ENCODE data around the gene LCP1.

Gene LCP1

GRCh38 chr13:46116653-46117502 lies 65.1 kb downstream of the LCP1 start:
- Histone ChIP-seq H3K4me2 (no peak overlapping the region), H3K36me3 (no peaks in the 10 kb centered on the region), H3K4me3 (no peak overlapping the region)

GRCh38 chr13:46114613-46115012 lies 67.4 kb downstream of the LCP1 start:
- H3K27me3 ChIP-seq = no peaks in the 10 kb centered on the region
- H3K36me3 ChIP-seq = no peaks in the 10 kb centered on the region
- no peaks in the 10 kb centered on the region for H3K9me3 ChIP-seq (replicated peaks in 1 of 11)
- no peak overlapping the region for H3K4me3 ChIP-seq
- H3K27ac ChIP-seq = no peak overlapping the region
- no peak overlapping the region for H3K4me2 ChIP-seq
- TF ChIP-seq Cebpa-rat (IDR thresholded peaks at IDR 0.05) = no peak
- peaks cover 0 to 7% (median 0%) of the 10 kb centered on the region in 10 experiments; a peak in 1 of 20 replicates for H3K4me1 ChIP-seq
- no peak overlapping the region for H3K9ac ChIP-seq
- H4K20me1 ChIP-seq = no peaks in the 10 kb centered on the region

More at GRCh38 chr13:46116653-46117502, 65.1 kb downstream of the LCP1 start:
- no peaks in the 10 kb centered on the region for H3K9me3 ChIP-seq (replicated peaks in 1 of 11)
- H3K27ac ChIP-seq = no peak overlapping the region
- peaks cover 0 to 8% (median 0%) of the 10 kb centered on the region in 10 experiments; a peak in 2 of 20 replicates for H3K4me1 ChIP-seq
- H3K27me3 ChIP-seq = no peaks in the 10 kb centered on the region
- TF ChIP-seq Cebpa-rat (IDR thresholded peaks at IDR 0.05) = no peak
- H3K9ac ChIP-seq = no peak overlapping the region
- H4K20me1 ChIP-seq = no peaks in the 10 kb centered on the region; a peak in 1 of 22 replicates

- peaks cover 0 to 7% (median 4%) of the 10 kb centered on the region in 10 experiments; a peak in 4 of 20 replicates for H3K4me1 ChIP-seq
- H4K20me1 ChIP-seq = no peaks in the 10 kb centered on the region
- no peaks in the 10 kb centered on the region for H3K9me3 ChIP-seq (replicated peaks in 1 of 11)
- no peaks in the 10 kb centered on the region for H3K36me3 ChIP-seq
- no peaks in the 10 kb centered on the region for H3K27me3 ChIP-seq
- TF ChIP-seq Cebpa-rat (IDR thresholded peaks at IDR 0.05) = no peak
- no peak overlapping the region for H3K4me3 ChIP-seq
- no peak overlapping the region for H3K9ac ChIP-seq
- H3K27ac ChIP-seq = no peak overlapping the region
- H3K4me2 ChIP-seq = peak overlapping the region in 3 of 11 experiments; percentile 1 to 25 (median 8); a peak in 4 of 22 replicates
These were observed 68.4 kb downstream of the LCP1 start for GRCh38 chr13:46113596-46113995.

- Histone ChIP-seq H3K27ac (no peak overlapping the region), H3K9ac (no peak overlapping the region), H4K20me1 (no peaks in the 10 kb centered on the region), H3K4me2 (no peak overlapping the region), H3K36me3 (no peaks in the 10 kb centered on the region), H3K27me3 (no peaks in the 10 kb centered on the region), H3K4me1 (peaks cover 5 to 18% (median 15%) of the 10 kb centered on the region in 10 experiments; a peak in 19 of 20 replicates), H3K9me3 (replicated peaks in 1 of 11) (no peaks in the 10 kb centered on the region), H3K4me3 (no peak overlapping the region)
- no peak for TF ChIP-seq Cebpa-rat (IDR thresholded peaks at IDR 0.05)
These were observed 70.8 kb downstream of the LCP1 start for GRCh38 chr13:46111151-46111550.

GRCh38 chr13:46109451-46109850 lies 72.5 kb downstream of the LCP1 start:
- no peaks in the 10 kb centered on the region for H4K20me1 ChIP-seq
- no peaks in the 10 kb centered on the region for H3K27me3 ChIP-seq
- no peak overlapping the region for H3K4me3 ChIP-seq
- H3K36me3 ChIP-seq = no peaks in the 10 kb centered on the region
- peaks cover 5 to 18% (median 16%) of the 10 kb centered on the region in 10 experiments; a peak in 19 of 20 replicates for H3K4me1 ChIP-seq
- H3K9ac ChIP-seq = no peak overlapping the region
- TF ChIP-seq Cebpa-rat (IDR thresholded peaks at IDR 0.05) = no peak
- H3K9me3 ChIP-seq (replicated peaks in 1 of 11) = no peaks in the 10 kb centered on the region
- H3K4me2 ChIP-seq = peak overlapping the region in 2 of 11 experiments; percentile 11 to 19; a peak in 2 of 22 replicates
- H3K27ac ChIP-seq = no peak overlapping the region

GRCh38 chr13:46106839-46107371 lies 75.1 kb downstream of the LCP1 start:
- Histone ChIP-seq H3K4me1 (peaks cover 12 to 25% (median 19%) of the 10 kb centered on the region in 10 experiments), H3K4me3 (no peak overlapping the region), H4K20me1 (no peaks in the 10 kb centered on the region), H3K9me3 (replicated peaks in 1 of 11) (no peaks in the 10 kb centered on the region; a peak in 1 of 22 replicates), H3K9ac (no peak overlapping the region), H3K27ac (no peak overlapping the region), H3K27me3 (no peaks in the 10 kb centered on the region), H3K4me2 (peak overlapping the region; percentile 30 to 63 (median 52); a peak in 20 of 22 replicates), H3K36me3 (no peaks in the 10 kb centered on the region)
- TF ChIP-seq Cebpa-rat (IDR thresholded peaks at IDR 0.05) = no peak

GRCh38 chr13:46104868-46105267 lies 77.1 kb downstream of the LCP1 start, which contains the start of gene CPB2:
Gene CPB2 (minus strand): TSS chr13:46105033. CDS start chr13:46105009, 24 bp downstream.
- Histone ChIP-seq H4K20me1 (no peaks in the 10 kb centered on the region), H3K9me3 (replicated peaks in 1 of 11) (no peaks in the 10 kb centered on the region; a peak in 1 of 22 replicates), H3K4me1 (peaks cover 31 to 45% (median 39%) of the 10 kb centered on the region in 10 experiments), H3K27me3 (no peaks in the 10 kb centered on the region), H3K4me2 (no peak within 1 kb of the TSS), H3K36me3 (no peaks in the 10 kb centered on the region), H3K27ac (no peak within 1 kb of the TSS), H3K9ac (no peak within 1 kb of the TSS), H3K4me3 (no peak within 1 kb of the TSS)
- no peak for TF ChIP-seq Cebpa-rat (IDR thresholded peaks at IDR 0.05)

- Histone ChIP-seq H4K20me1 (no peaks in the 10 kb centered on the region), H3K4me1 (peaks cover 30 to 50% (median 42%) of the 10 kb centered on the region in 10 experiments), H3K36me3 (no peaks in the 10 kb centered on the region), H3K4me2 (no peak overlapping the region), H3K9ac (no peak overlapping the region), H3K27ac (no peak overlapping the region), H3K4me3 (no peak overlapping the region), H3K9me3 (replicated peaks in 1 of 11) (no peaks in the 10 kb centered on the region; a peak in 1 of 22 replicates), H3K27me3 (no peaks in the 10 kb centered on the region)
- TF ChIP-seq Cebpa-rat (IDR thresholded peaks at IDR 0.05) = no peak
These were observed 78.9 kb downstream of the LCP1 start for GRCh38 chr13:46103037-46103436.

GRCh38 chr13:46102255-46102605 lies 79.7 kb downstream of the LCP1 start:
- H3K27me3 ChIP-seq = no peaks in the 10 kb centered on the region
- H3K9ac ChIP-seq = 0 out of 22 replicates have a peak overlapping the region, but pooled peaks of 1 of the 11 experiments have one; percentile 3
- TF ChIP-seq Cebpa-rat (IDR thresholded peaks at IDR 0.05) = no peak
- no peak overlapping the region; a peak in 1 of 20 replicates for H3K4me3 ChIP-seq
- H3K4me2 ChIP-seq = peak overlapping the region; percentile 62 to 87 (median 74)
- no peaks in the 10 kb centered on the region; a peak in 1 of 22 replicates for H3K9me3 ChIP-seq (replicated peaks in 1 of 11)
- peak overlapping the region in 8 of 11 experiments; percentile 11 to 73 (median 52); a peak in 11 of 22 replicates for H3K27ac ChIP-seq
- H3K36me3 ChIP-seq = no peaks in the 10 kb centered on the region
- H3K4me1 ChIP-seq = peaks cover 30 to 49% (median 41%) of the 10 kb centered on the region in 10 experiments
- no peaks in the 10 kb centered on the region for H4K20me1 ChIP-seq

All from BLaER1 treated with 17β-estradiol and CSF1 and Interleukin-3, amounts not matched to agents 10 nM and 100 nM (cell line).